ENCODE measurements around the gene JAM3.

The JAM3 gene

DNA sequence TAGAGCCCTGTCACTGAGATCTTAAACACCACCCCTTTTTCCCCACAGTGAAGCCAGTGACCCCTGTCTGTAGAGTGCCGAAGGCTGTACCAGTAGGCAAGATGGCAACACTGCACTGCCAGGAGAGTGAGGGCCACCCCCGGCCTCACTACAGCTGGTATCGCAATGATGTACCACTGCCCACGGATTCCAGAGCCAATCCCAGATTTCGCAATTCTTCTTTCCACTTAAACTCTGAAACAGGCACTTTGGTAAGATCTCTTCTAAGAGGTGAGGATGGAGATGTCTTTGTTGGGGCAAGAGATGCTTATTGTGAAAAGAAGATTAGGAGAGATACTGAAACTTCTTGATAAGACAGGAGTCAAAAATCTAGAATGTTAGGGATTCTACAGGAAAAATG is 75.9 kb downstream of the JAM3 start:
- H3F3A ChIP-seq (ENCODE audit: insufficient read depth, low read length), result no peaks in the 10 kb centered on the region
- H3K9me3 ChIP-seq (replicated peaks; ENCODE audit: insufficient read depth, low read length), result no peaks in the 10 kb centered on the region
- no peaks in the 10 kb centered on the region for H4K20me1 ChIP-seq (ENCODE audit: insufficient read depth, low read length)
- no peaks in the 10 kb centered on the region for H3K27me3 ChIP-seq (replicated peaks; ENCODE audit: insufficient read depth, low read length)
- no peak overlapping the region for H2AFZ ChIP-seq (ENCODE audit: low read length)
- H3K79me2 ChIP-seq (ENCODE audit: low read length), result no peaks in the 10 kb centered on the region
- H3K9ac ChIP-seq (ENCODE audit: low read length), result no peak overlapping the region
- no peaks in the 10 kb centered on the region for H3K4me1 ChIP-seq (ENCODE audit: low read length)
- H3K4me3 ChIP-seq (ENCODE audit: low read length), result no peak overlapping the region
- H3K4me2 ChIP-seq (ENCODE audit: low read depth, low read length), result no peak overlapping the region
- H3K27ac ChIP-seq (ENCODE audit: low read length), result no peak overlapping the region
- TF ChIP-seq EZH2phosphoT487 (IDR thresholded peaks at IDR 0.05; ENCODE audit: low read length) (no peak), EZH2 (optimal IDR thresholded peaks at IDR 0.05; ENCODE audit: low read depth, low read length) (no peak)
- TF ChIP-seq, protein P1, sequence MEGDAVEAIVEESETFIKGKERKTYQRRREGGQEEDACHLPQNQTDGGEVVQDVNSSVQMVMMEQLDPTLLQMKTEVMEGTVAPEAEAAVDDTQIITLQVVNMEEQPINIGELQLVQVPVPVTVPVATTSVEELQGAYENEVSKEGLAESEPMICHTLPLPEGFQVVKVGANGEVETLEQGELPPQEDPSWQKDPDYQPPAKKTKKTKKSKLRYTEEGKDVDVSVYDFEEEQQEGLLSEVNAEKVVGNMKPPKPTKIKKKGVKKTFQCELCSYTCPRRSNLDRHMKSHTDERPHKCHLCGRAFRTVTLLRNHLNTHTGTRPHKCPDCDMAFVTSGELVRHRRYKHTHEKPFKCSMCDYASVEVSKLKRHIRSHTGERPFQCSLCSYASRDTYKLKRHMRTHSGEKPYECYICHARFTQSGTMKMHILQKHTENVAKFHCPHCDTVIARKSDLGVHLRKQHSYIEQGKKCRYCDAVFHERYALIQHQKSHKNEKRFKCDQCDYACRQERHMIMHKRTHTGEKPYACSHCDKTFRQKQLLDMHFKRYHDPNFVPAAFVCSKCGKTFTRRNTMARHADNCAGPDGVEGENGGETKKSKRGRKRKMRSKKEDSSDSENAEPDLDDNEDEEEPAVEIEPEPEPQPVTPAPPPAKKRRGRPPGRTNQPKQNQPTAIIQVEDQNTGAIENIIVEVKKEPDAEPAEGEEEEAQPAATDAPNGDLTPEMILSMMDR (IDR thresholded peaks at IDR 0.05; ENCODE audit: low read length), result no peak
- no peak for DNase-seq
- H3K9me2 ChIP-seq (replicated peaks; ENCODE audit: insufficient read depth, low read length), result no peaks in the 10 kb centered on the region
- H3K36me3 ChIP-seq (replicated peaks; ENCODE audit: insufficient read depth, low read length), result peaks cover 4% of the 10 kb centered on the region

DNA sequence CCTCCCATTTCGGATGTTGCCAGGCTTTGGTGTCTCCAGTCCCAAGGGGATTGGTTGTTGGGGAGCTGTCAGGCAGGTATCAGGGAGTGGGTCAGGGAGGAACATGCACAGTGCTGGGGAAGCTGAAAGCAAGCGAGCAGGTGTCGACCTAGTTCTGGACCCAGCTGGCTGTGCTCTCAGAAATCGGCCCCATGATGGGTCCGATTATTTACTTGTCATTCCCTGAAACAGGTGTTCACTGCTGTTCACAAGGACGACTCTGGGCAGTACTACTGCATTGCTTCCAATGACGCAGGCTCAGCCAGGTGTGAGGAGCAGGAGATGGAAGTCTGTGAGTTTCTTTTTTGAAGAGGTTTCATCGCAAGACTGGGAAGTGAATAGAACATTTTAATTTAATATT is 76.8 kb downstream of the JAM3 start:
- Histone ChIP-seq H3F3A (ENCODE audit: insufficient read depth, low read length) (no peaks in the 10 kb centered on the region), H3K9me2 (replicated peaks; ENCODE audit: insufficient read depth, low read length) (no peaks in the 10 kb centered on the region), H3K9ac (ENCODE audit: low read length) (no peak overlapping the region), H3K27me3 (replicated peaks; ENCODE audit: insufficient read depth, low read length) (no peaks in the 10 kb centered on the region), H3K36me3 (replicated peaks; ENCODE audit: insufficient read depth, low read length) (peaks cover 4% of the 10 kb centered on the region), H3K4me2 (ENCODE audit: low read depth, low read length) (no peak overlapping the region), H3K79me2 (ENCODE audit: low read length) (no peaks in the 10 kb centered on the region), H3K4me1 (ENCODE audit: low read length) (no peaks in the 10 kb centered on the region), H2AFZ (ENCODE audit: low read length) (no peak overlapping the region), H4K20me1 (ENCODE audit: insufficient read depth, low read length) (no peaks in the 10 kb centered on the region), H3K4me3 (ENCODE audit: low read length) (no peak overlapping the region), H3K9me3 (replicated peaks; ENCODE audit: insufficient read depth, low read length) (no peaks in the 10 kb centered on the region), H3K27ac (ENCODE audit: low read length) (no peak overlapping the region)
- no peak for DNase-seq
- TF ChIP-seq, protein P1 (IDR thresholded peaks at IDR 0.05; ENCODE audit: low read length), result no peak
- no peak for TF ChIP-seq EZH2phosphoT487 (IDR thresholded peaks at IDR 0.05; ENCODE audit: low read length)
- TF ChIP-seq EZH2 (optimal IDR thresholded peaks at IDR 0.05; ENCODE audit: low read depth, low read length), result no peak

DNA sequence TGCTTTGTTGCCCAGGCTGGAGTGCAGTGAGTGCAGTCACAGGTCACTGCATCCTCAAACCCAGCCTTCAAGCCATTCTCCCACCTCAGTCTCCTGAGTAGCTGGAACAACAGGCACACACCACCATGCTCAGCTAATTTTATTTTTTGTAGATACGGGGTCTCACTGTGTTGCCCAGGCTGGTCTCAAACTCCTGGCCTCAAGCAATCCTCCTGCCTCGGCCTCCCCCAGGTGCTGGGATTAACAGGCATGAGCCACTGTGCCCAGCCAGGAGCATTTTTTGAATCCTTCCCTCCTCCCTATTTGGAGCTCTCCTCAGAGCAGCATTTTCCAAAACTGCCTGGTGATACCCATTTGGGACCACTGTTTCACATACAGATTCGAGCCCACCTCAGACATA is 77.7 kb downstream of the JAM3 start:
- Histone ChIP-seq H2AFZ (ENCODE audit: low read length) (no peak overlapping the region), H3K36me3 (replicated peaks; ENCODE audit: insufficient read depth, low read length) (peaks cover 8% of the 10 kb centered on the region)

More for the DNA sequence above, 77.7 kb downstream of the JAM3 start:
- no peaks in the 10 kb centered on the region for H4K20me1 ChIP-seq (ENCODE audit: insufficient read depth, low read length)
- no peak overlapping the region for H3K4me2 ChIP-seq (ENCODE audit: low read depth, low read length)
- no peaks in the 10 kb centered on the region for H3K79me2 ChIP-seq (ENCODE audit: low read length)
- TF ChIP-seq EZH2 (optimal IDR thresholded peaks at IDR 0.05; ENCODE audit: low read depth, low read length), result no peak
- TF ChIP-seq EZH2phosphoT487 (IDR thresholded peaks at IDR 0.05; ENCODE audit: low read length), result no peak
- TF ChIP-seq, protein P1 (IDR thresholded peaks at IDR 0.05; ENCODE audit: low read length), result no peak
- H3K9ac ChIP-seq (ENCODE audit: low read length), result no peak overlapping the region
- no peaks in the 10 kb centered on the region for H3K27me3 ChIP-seq (replicated peaks; ENCODE audit: insufficient read depth, low read length)
- no peak overlapping the region for H3K4me3 ChIP-seq (ENCODE audit: low read length)
- H3F3A ChIP-seq (ENCODE audit: insufficient read depth, low read length), result no peaks in the 10 kb centered on the region
- no peak overlapping the region for H3K27ac ChIP-seq (ENCODE audit: low read length)
- no peaks in the 10 kb centered on the region for H3K4me1 ChIP-seq (ENCODE audit: low read length)
- no peak for DNase-seq
- no peaks in the 10 kb centered on the region for H3K9me2 ChIP-seq (replicated peaks; ENCODE audit: insufficient read depth, low read length)
- no peaks in the 10 kb centered on the region for H3K9me3 ChIP-seq (replicated peaks; ENCODE audit: insufficient read depth, low read length)
